Measurements from ENCODE around the gene PPIP5K1. TPM values are rescaled to one million over a fixed set of nuclear protein-coding genes. Genes with fewer than 3 reads are reported as not detected.
A peak's percentile ranks its signal among the peaks of the same experiment; 100 is the strongest.
"Not testable (repeated sequence)": the region's sequence is repeated elsewhere in the genome, so short reads cannot be mapped to it uniquely, and the experiment has no call there.

PPIP5K1 gene
- total RNA-seq: 11.3 TPM
- long read RNA-seq, partial matches to known transcripts: 3 of 6 reads
- long read RNA-seq, other reads (novel, unspliced or antisense): 3 of 6 reads

GRCh38 chr15:43589778-43590466 is at the start of gene PPIP5K1:
TSS of gene PPIP5K1 (minus strand) at chr15:43590208. CDS start at chr15:43584504, 5,704 bp downstream.
- peak; percentile 99 for ATAC-seq
- intact Hi-C loops (cut with micrococcal nuclease): not testable (repeated sequence)

GRCh38 chr15:43638464-43639204 is 48.6 kb upstream of the PPIP5K1 start:
- intact Hi-C loops (cut with micrococcal nuclease): not testable (repeated sequence)

More at GRCh38 chr15:43589778-43590466, at the start of gene PPIP5K1:
- not testable (repeated sequence) for DNase-seq

GRCh38 chr15:43626937-43627336 is 36.9 kb upstream of the PPIP5K1 start:
- ATAC-seq, DNase-seq: not testable (repeated sequence)

More at GRCh38 chr15:43638464-43639204, 48.6 kb upstream of the PPIP5K1 start:
- not testable (repeated sequence) for ATAC-seq, DNase-seq

GRCh38 chr15:43625106-43625505 is 35.1 kb upstream of the PPIP5K1 start:
- intact Hi-C loops (cut with micrococcal nuclease): no loop called here
- ATAC-seq (no peak), DNase-seq (no peak)

More at GRCh38 chr15:43626937-43627336, 36.9 kb upstream of the PPIP5K1 start:
- intact Hi-C loops (cut with micrococcal nuclease): not testable (repeated sequence)

- ATAC-seq; intact Hi-C loops (cut with micrococcal nuclease); DNase-seq: not testable (repeated sequence)
These were observed 32.2 kb upstream of the PPIP5K1 start for GRCh38 chr15:43622068-43622799.

- intact Hi-C loops (cut with micrococcal nuclease); ATAC-seq; DNase-seq: not testable (repeated sequence)
These were observed 28.7 kb upstream of the PPIP5K1 start, which contains the start of gene STRC for GRCh38 chr15:43618700-43619099. TSS of gene STRC (minus strand) at chr15:43618800. CDS start at chr15:43618722, 78 bp downstream.

GRCh38 chr15:43617750-43618149 is 27.7 kb upstream of the PPIP5K1 start:
- DNase-seq; intact Hi-C loops (cut with micrococcal nuclease); ATAC-seq: not testable (repeated sequence)

GRCh38 chr15:43602233-43602632 is 12.2 kb upstream of the PPIP5K1 start:
- ATAC-seq; DNase-seq; intact Hi-C loops (cut with micrococcal nuclease): not testable (repeated sequence)

- DNase-seq; intact Hi-C loops (cut with micrococcal nuclease); ATAC-seq: not testable (repeated sequence)
These were observed 10.2 kb upstream of the PPIP5K1 start for GRCh38 chr15:43600200-43600599.

- ATAC-seq; DNase-seq; intact Hi-C loops (cut with micrococcal nuclease): not testable (repeated sequence)
These were observed 9.1 kb upstream of the PPIP5K1 start for GRCh38 chr15:43599131-43599530.

- intact Hi-C loops (cut with micrococcal nuclease); DNase-seq: not testable (repeated sequence)
- peak; percentile 53 for ATAC-seq
These were observed 3.6 kb upstream of the PPIP5K1 start, which contains the start of gene CKMT1B for GRCh38 chr15:43593328-43594190. TSS of gene CKMT1B (plus strand) at chr15:43594027. CDS start at chr15:43594219, 192 bp downstream.

GRCh38 chr15:43592841-43593240 is 2.8 kb upstream of the PPIP5K1 start:
- intact Hi-C loops (cut with micrococcal nuclease); DNase-seq; ATAC-seq: not testable (repeated sequence)

GRCh38 chr15:43574607-43575006 is 15.4 kb downstream of the PPIP5K1 start:
- intact Hi-C loops (cut with micrococcal nuclease); DNase-seq; ATAC-seq: not testable (repeated sequence)

- ATAC-seq; DNase-seq; intact Hi-C loops (cut with micrococcal nuclease): not testable (repeated sequence)
These were observed 23.4 kb downstream of the PPIP5K1 start for GRCh38 chr15:43566615-43567014.

GRCh38 chr15:43563793-43564192 is 26.2 kb downstream of the PPIP5K1 start:
- DNase-seq; ATAC-seq; intact Hi-C loops (cut with micrococcal nuclease): not testable (repeated sequence)

GRCh38 chr15:43562753-43563152 is 27.3 kb downstream of the PPIP5K1 start:
- ATAC-seq; DNase-seq; intact Hi-C loops (cut with micrococcal nuclease): not testable (repeated sequence)

GRCh38 chr15:43552986-43553385 is 37.0 kb downstream of the PPIP5K1 start:
- DNase-seq (no peak), ATAC-seq (no peak)

GRCh38 chr15:43552256-43552655 is 37.8 kb downstream of the PPIP5K1 start:
- ATAC-seq (no peak), DNase-seq (no peak)
- intact Hi-C loops (cut with micrococcal nuclease): no loop called here

More at GRCh38 chr15:43552986-43553385, 37.0 kb downstream of the PPIP5K1 start:
- intact Hi-C loops (cut with micrococcal nuclease): no loop called here
